ENCODE data around the gene ZFYVE21. TPM values are rescaled to one million over a fixed set of nuclear protein-coding genes. Genes with fewer than 3 reads are reported as not detected.

The ZFYVE21 gene
- total RNA-seq, 2 donors from 2014 or later = 97.1 to 159 TPM

DNA sequence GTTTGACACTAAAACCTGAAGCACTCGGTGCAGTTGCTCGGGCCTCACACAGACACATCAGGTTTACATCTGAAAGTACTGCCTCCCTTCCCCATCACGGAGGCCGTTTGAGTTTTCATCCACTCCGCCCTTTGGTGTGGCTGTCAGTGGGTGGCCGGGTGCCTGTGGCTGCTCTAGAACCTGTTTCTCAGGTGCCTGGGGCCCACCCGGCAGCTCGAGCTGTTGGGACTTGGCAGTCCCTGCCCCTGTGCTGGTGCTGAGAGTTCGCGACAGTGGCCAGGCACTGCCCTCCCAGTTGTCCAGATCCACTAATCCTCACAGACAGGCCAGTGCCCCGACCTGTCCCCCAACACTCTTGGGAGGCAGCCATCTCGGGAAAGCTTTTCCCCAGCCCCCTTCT, 22.7 kb upstream of the ZFYVE21 start:
- ATAC-seq (ENCODE audit: insufficient number of reproducible peaks, low FRiP score, low read depth) (no peak), DNase-seq (ENCODE audit: low spot score) (no peak)
- Histone ChIP-seq H3K27me3 (replicated peaks; ENCODE audit: insufficient read depth) (no peaks in the 10 kb centered on the region), H3K9me3 (no peaks in the 10 kb centered on the region), H3K4me3 (no peak overlapping the region), H3K36me3 (peaks cover 31% of the 10 kb centered on the region), H3K4me1 (ENCODE audit: control insufficient read depth in 1 of 2, low read depth in 2 of 2) (peaks cover 13 to 51% of the 10 kb centered on the region in 2 donors), H3K27ac (no peak overlapping the region)
- TF ChIP-seq, protein P1, sequence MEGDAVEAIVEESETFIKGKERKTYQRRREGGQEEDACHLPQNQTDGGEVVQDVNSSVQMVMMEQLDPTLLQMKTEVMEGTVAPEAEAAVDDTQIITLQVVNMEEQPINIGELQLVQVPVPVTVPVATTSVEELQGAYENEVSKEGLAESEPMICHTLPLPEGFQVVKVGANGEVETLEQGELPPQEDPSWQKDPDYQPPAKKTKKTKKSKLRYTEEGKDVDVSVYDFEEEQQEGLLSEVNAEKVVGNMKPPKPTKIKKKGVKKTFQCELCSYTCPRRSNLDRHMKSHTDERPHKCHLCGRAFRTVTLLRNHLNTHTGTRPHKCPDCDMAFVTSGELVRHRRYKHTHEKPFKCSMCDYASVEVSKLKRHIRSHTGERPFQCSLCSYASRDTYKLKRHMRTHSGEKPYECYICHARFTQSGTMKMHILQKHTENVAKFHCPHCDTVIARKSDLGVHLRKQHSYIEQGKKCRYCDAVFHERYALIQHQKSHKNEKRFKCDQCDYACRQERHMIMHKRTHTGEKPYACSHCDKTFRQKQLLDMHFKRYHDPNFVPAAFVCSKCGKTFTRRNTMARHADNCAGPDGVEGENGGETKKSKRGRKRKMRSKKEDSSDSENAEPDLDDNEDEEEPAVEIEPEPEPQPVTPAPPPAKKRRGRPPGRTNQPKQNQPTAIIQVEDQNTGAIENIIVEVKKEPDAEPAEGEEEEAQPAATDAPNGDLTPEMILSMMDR (IDR thresholded peaks at IDR 0.05) = no peak

DNA sequence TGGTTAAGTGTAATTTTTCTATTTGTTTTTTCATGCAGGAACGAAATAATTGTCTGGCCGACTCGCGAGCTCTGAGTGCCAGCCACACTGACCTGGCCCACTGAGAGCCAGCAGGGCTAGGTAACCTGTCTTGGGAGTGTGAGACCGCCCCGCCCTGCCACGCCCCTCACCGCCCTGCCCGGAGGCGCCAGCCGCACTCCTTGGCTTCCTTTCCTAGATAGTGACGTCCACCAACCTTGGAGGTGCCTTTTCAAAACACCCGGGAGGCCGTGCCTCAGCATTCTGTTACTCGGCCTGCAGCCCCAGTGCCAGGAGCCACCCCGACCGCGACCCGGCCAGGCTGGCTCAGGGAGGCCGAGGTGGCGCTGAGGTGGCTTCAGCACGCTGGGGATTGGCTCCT, 22.1 kb upstream of the ZFYVE21 start:
- peaks cover 34% of the 10 kb centered on the region for H3K36me3 ChIP-seq
- ATAC-seq (ENCODE audit: insufficient number of reproducible peaks, low FRiP score, low read depth) = no peak
- H3K9me3 ChIP-seq = no peaks in the 10 kb centered on the region
- H3K27me3 ChIP-seq (replicated peaks; ENCODE audit: insufficient read depth) = no peaks in the 10 kb centered on the region
- TF ChIP-seq, protein P1 (IDR thresholded peaks at IDR 0.05) = no peak
- peaks cover 13 to 50% of the 10 kb centered on the region in 2 donors for H3K4me1 ChIP-seq (ENCODE audit: control insufficient read depth in 1 of 2, low read depth in 2 of 2)
- H3K27ac ChIP-seq = no peak overlapping the region
- no peak for DNase-seq (ENCODE audit: low spot score)
- no peak overlapping the region for H3K4me3 ChIP-seq

DNA sequence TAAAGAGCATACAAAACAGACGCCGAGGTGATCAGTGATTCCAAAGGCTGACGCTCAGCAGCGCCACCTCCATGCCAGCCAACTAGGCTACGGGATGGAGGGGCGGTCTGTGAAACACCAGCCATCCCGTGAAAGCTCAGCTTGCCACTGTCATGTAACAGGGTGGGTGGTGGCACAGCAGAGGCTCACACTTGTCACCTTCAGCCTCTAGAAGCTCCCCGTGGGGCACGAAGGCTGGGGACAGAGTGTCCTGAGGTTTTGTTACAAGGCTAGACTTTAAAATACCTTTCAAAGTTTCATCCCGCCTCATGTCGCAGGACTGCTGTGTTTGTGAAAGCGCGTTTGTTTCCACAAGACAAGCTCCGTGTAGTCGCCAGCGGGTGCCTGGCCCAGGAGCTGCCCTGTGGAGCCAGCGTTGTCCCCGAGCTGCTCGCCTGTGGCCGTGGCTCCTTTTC, 21.0 kb upstream of the ZFYVE21 start:
- H3K4me3 ChIP-seq = no peak overlapping the region
- H3K27ac ChIP-seq = no peak overlapping the region
- no peaks in the 10 kb centered on the region for H3K27me3 ChIP-seq (replicated peaks; ENCODE audit: insufficient read depth)
- H3K9me3 ChIP-seq = no peaks in the 10 kb centered on the region
- DNase-seq (ENCODE audit: low spot score) = no peak
- peaks cover 8 to 51% of the 10 kb centered on the region in 2 donors for H3K4me1 ChIP-seq (ENCODE audit: control insufficient read depth in 1 of 2, low read depth in 2 of 2)
- ATAC-seq (ENCODE audit: insufficient number of reproducible peaks, low FRiP score, low read depth) = no peak
- TF ChIP-seq, protein P1 (IDR thresholded peaks at IDR 0.05) = no peak
- H3K36me3 ChIP-seq = peaks cover 43% of the 10 kb centered on the region

DNA sequence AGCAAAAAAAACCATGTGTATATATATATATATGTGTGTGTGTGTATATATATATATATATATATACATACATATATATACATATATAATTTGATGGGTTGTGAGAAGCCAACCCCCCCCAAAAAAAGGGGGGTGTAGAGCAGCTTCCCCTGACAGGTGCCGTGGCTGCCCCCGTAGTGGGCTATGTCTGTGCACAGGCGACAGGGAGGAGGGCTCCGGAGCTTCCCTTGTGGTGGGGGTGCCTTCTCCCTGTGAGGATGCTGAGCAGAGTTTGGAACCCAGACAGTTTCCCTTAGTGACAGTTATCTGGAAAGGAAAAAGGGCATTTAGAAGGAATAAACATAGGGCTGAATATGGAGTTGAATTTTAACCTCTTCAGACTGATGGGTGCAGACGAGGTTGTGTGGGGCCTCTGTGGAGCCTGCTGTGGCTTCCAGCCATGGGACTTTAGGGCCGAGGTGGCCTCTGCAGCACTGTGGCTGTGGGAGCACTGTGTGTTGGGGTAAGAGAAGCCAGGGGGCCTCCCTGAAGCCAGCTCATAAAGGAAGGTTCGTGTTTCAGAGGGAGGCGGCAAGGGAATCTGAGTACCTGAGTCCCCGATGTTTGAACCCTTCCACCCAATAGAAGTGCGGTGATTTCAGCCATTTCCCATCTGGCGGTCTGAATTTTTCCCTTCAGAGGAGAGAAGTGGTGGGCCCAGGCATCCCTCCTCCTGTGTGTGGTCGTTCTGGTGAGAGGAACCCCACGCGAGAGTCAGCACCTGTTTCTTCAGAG, 20.1 kb upstream of the ZFYVE21 start:
- Histone ChIP-seq H3K4me3 (no peak overlapping the region), H3K36me3 (peaks cover 44% of the 10 kb centered on the region), H3K27me3 (replicated peaks; ENCODE audit: insufficient read depth) (no peaks in the 10 kb centered on the region), H3K4me1 (ENCODE audit: control insufficient read depth in 1 of 2, low read depth in 2 of 2) (peaks cover 5 to 52% of the 10 kb centered on the region in 2 donors), H3K27ac (no peak overlapping the region), H3K9me3 (no peaks in the 10 kb centered on the region)
- TF ChIP-seq, protein P1 (IDR thresholded peaks at IDR 0.05) = no peak
- DNase-seq (ENCODE audit: low spot score) (no peak), ATAC-seq (ENCODE audit: insufficient number of reproducible peaks, low FRiP score, low read depth) (no peak)

DNA sequence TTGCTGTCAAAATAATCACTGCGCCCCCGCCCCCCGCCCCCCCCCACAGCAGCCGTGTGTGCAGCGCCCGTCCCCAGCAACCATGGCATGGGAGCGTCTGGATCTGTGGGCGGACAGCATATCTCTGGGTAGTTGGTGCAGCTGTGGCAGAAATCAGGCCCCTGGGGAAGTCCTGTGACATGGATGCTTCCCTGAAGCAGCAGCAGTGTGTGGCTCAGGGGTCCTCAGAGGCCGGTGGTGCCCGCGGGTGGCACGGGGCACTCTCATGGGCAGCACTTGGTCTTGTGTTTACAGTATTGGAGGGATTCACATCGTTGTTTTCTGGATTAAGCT, 19.6 kb upstream of the ZFYVE21 start:
- Histone ChIP-seq H3K9me3 (no peaks in the 10 kb centered on the region), H3K27ac (peak overlapping the region; percentile 30 to 31), H3K36me3 (peaks cover 50% of the 10 kb centered on the region), H3K4me3 (no peak overlapping the region), H3K4me1 (ENCODE audit: control insufficient read depth in 1 of 2, low read depth in 2 of 2) (peaks cover 5 to 56% of the 10 kb centered on the region in 2 donors), H3K27me3 (replicated peaks; ENCODE audit: insufficient read depth) (no peaks in the 10 kb centered on the region)
- ATAC-seq (ENCODE audit: insufficient number of reproducible peaks, low FRiP score, low read depth) = no peak
- DNase-seq (ENCODE audit: low spot score) = no peak
- TF ChIP-seq, protein P1 (IDR thresholded peaks at IDR 0.05) = no peak

Measured in thoracic aorta (tissue), 2 donors.